ENCODE data around the gene SH3BP4. TPM values are rescaled to one million over a fixed set of nuclear protein-coding genes. Genes with fewer than 3 reads are reported as not detected.

The SH3BP4 gene
- polyA plus RNA-seq, 1 experiment, result 224 TPM

GRCh38 chr2:234980451-234981187, 28.8 kb downstream of the SH3BP4 start:
- H3K27ac ChIP-seq (ENCODE audit: low read depth, low read length), result peak overlapping the region; percentile 93
- peak overlapping the region; percentile 39 for H3K4me3 ChIP-seq (ENCODE audit: low read depth, low read length)
- CTCF ChIA-PET, result interaction anchor here (1.8 kb wide), 1 partner anchor 416 kb away, joined by 7 read pairs; no protein-coding TSS in a partner anchor

GRCh38 chr2:234981197-234982095, 29.6 kb downstream of the SH3BP4 start:
- peak overlapping the region; percentile 93 for H3K27ac ChIP-seq (ENCODE audit: low read depth, low read length)
- TF ChIP-seq, protein P1, sequence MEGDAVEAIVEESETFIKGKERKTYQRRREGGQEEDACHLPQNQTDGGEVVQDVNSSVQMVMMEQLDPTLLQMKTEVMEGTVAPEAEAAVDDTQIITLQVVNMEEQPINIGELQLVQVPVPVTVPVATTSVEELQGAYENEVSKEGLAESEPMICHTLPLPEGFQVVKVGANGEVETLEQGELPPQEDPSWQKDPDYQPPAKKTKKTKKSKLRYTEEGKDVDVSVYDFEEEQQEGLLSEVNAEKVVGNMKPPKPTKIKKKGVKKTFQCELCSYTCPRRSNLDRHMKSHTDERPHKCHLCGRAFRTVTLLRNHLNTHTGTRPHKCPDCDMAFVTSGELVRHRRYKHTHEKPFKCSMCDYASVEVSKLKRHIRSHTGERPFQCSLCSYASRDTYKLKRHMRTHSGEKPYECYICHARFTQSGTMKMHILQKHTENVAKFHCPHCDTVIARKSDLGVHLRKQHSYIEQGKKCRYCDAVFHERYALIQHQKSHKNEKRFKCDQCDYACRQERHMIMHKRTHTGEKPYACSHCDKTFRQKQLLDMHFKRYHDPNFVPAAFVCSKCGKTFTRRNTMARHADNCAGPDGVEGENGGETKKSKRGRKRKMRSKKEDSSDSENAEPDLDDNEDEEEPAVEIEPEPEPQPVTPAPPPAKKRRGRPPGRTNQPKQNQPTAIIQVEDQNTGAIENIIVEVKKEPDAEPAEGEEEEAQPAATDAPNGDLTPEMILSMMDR (IDR thresholded peaks at IDR 0.05; ENCODE audit: low read depth, low read length), result peak; percentile 38
- peak overlapping the region; percentile 39 for H3K4me3 ChIP-seq (ENCODE audit: low read depth, low read length)
- ChIA-PET CTCF (interaction anchor here (0.9 to 1.8 kb wide), 3 partner anchors 126 to 417 kb away, joined by 3 to 7 read pairs (median 3); no protein-coding TSS in a partner anchor), POLR2A (interaction anchor here (0.5 to 2.1 kb wide), 17 partner anchors 9 to 999 kb away, joined by 3 to 15 read pairs (median 5); partner anchors contain the start of gene SH3BP4)
- H3K27me3 ChIP-seq (ENCODE audit: control insufficient read depth, insufficient read depth, low read length), result no peaks in the 10 kb centered on the region
- peak; percentile 97 for DNase-seq (ENCODE audit: low read depth, low spot score)
- H3K9me3 ChIP-seq (ENCODE audit: control insufficient read depth, insufficient read depth, low read length), result peaks cover 3% of the 10 kb centered on the region; the same call in 1 of the 2 replicates

More at GRCh38 chr2:234980451-234981187, 28.8 kb downstream of the SH3BP4 start:
- no peak for DNase-seq (ENCODE audit: low read depth, low spot score)
- TF ChIP-seq, protein P1 (IDR thresholded peaks at IDR 0.05; ENCODE audit: low read depth, low read length), result no peak
- POLR2A ChIA-PET, result interaction anchor here (0.9 to 2.1 kb wide), 13 partner anchors 9 to 348 kb away, joined by 3 to 15 read pairs (median 5); partner anchors contain the start of gene SH3BP4
- peaks cover 3% of the 10 kb centered on the region; the same call in 1 of the 2 replicates for H3K9me3 ChIP-seq (ENCODE audit: control insufficient read depth, insufficient read depth, low read length)
- H3K27me3 ChIP-seq (ENCODE audit: control insufficient read depth, insufficient read depth, low read length), result no peaks in the 10 kb centered on the region

GRCh38 chr2:234982096-234982834, 30.4 kb downstream of the SH3BP4 start:
- TF ChIP-seq, protein P1 (IDR thresholded peaks at IDR 0.05; ENCODE audit: low read depth, low read length), result no peak
- POLR2A ChIA-PET, result interaction anchor here (0.5 to 2.1 kb wide), 15 partner anchors 9 to 1000 kb away, joined by 3 to 15 read pairs (median 5); partner anchors contain the start of gene SH3BP4
- Histone ChIP-seq H3K9me3 (ENCODE audit: control insufficient read depth, insufficient read depth, low read length) (peaks cover 3% of the 10 kb centered on the region; the same call in 1 of the 2 replicates), H3K27me3 (ENCODE audit: control insufficient read depth, insufficient read depth, low read length) (no peaks in the 10 kb centered on the region), H3K4me3 (ENCODE audit: low read depth, low read length) (peak overlapping the region; percentile 36), H3K27ac (ENCODE audit: low read depth, low read length) (peak overlapping the region; percentile 93)
- CTCF ChIA-PET, result interaction anchor here (0.9 to 1.8 kb wide), 3 partner anchors 125 to 418 kb away, joined by 3 to 7 read pairs (median 3); no protein-coding TSS in a partner anchor
- DNase-seq (ENCODE audit: low read depth, low spot score), result no peak

DNA sequence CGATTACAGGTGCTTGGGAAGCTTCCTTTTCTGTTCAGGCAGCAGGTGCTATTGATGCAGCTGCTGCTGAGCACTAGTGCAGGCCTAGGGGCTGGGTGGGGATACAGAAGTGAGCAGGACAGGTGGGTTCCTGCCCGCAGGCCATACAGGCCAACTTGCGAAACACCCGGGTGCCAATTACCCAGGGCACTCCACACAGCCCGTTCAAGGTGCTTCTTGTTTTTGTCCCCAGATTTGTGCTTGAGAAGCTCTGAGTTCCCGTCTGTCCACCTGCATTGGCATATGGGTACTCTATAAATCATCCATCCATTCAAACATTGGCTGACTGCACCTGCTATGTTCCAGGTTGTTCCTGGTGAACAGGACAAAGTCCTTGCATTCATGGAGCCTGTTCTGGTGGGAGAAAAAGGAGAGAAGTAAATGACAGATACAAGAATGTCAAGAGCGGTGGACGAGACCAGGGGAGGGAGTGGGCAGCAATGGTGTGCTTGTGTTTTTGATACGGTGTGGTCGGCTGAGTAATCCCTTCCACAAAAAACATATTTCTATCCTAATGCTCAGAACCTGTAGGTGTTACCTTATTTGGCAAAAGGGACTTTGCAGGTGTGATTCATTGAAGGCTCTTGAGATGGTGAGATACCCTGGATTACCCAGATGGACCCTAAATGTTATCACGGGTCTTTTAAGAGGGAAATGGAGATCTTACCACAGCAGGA, 31.4 kb downstream of the SH3BP4 start:
- Histone ChIP-seq H3K9me3 (ENCODE audit: control insufficient read depth, insufficient read depth, low read length) (peaks cover 3% of the 10 kb centered on the region; the same call in 1 of the 2 replicates), H3K27ac (ENCODE audit: low read depth, low read length) (peak overlapping the region; percentile 93), H3K27me3 (ENCODE audit: control insufficient read depth, insufficient read depth, low read length) (no peaks in the 10 kb centered on the region), H3K4me3 (ENCODE audit: low read depth, low read length) (no peak overlapping the region)
- ChIA-PET CTCF (interaction anchor here (1.2 kb wide), 1 partner anchor 134 kb away, joined by 3 read pairs; no protein-coding TSS in a partner anchor), POLR2A (interaction anchor here (0.7 to 1.4 kb wide), 3 partner anchors 13 to 42 kb away, joined by 3 to 5 read pairs (median 3); no protein-coding TSS in a partner anchor)
- DNase-seq (ENCODE audit: low read depth, low spot score), result no peak
- TF ChIP-seq, protein P1 (IDR thresholded peaks at IDR 0.05; ENCODE audit: low read depth, low read length), result no peak
